Measurements from ENCODE around the gene CYP8B1. TPM values are rescaled to one million over a fixed set of nuclear protein-coding genes. Genes with fewer than 3 reads are reported as not detected.

CYP8B1 gene
- total RNA-seq, 1 donor = not detected

- no peak for TF ChIP-seq CTCF (IDR thresholded peaks at IDR 0.05; ENCODE audit: insufficient read depth, low read length)
- DNase-seq (ENCODE audit: low read depth) = no peak
Measured at GRCh38 chr3:42868841-42869240, 6.8 kb downstream of the CYP8B1 start.

GRCh38 chr3:42867138-42867537 is 8.5 kb downstream of the CYP8B1 start:
- H3K4me3 ChIP-seq (ENCODE audit: low read depth, low read length) = no peak overlapping the region
- DNase-seq (ENCODE audit: low read depth) = no peak
- TF ChIP-seq CTCF (IDR thresholded peaks at IDR 0.05; ENCODE audit: insufficient read depth, low read length) = no peak

More at GRCh38 chr3:42868841-42869240, 6.8 kb downstream of the CYP8B1 start:
- H3K4me3 ChIP-seq (ENCODE audit: low read depth, low read length) = no peak overlapping the region

- no peak for DNase-seq (ENCODE audit: low read depth)
- TF ChIP-seq CTCF (IDR thresholded peaks at IDR 0.05; ENCODE audit: insufficient read depth, low read length) = no peak
- no peak overlapping the region for H3K4me3 ChIP-seq (ENCODE audit: low read depth, low read length)
Measured at GRCh38 chr3:42865256-42865655, 10.4 kb downstream of the CYP8B1 start.

DNA sequence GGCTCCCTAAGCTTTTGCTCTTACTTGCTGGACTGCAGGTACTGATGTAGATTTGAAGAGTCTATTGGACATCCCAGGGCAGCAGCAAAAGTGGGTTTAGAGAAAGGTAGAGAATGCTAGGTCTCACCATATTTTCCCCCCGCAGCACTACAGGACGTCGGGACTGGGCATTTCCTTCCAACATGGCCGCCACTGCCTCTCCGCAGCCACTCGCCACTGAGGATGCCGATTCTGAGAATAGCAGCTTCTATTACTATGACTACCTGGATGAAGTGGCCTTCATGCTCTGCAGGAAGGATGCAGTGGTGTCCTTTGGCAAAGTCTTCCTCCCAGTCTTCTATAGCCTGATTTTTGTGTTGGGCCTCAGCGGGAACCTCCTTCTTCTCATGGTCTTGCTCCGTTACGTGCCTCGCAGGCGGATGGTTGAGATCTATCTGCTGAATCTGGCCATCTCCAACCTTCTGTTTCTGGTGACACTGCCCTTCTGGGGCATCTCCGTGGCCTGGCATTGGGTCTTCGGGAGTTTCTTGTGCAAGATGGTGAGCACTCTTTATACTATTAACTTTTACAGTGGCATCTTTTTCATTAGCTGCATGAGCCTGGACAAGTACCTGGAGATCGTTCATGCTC is 11.2 kb downstream of the CYP8B1 start:
- TF ChIP-seq CTCF (IDR thresholded peaks at IDR 0.05; ENCODE audit: insufficient read depth, low read length) = no peak
- H3K4me3 ChIP-seq (ENCODE audit: low read depth, low read length) = no peak overlapping the region
- DNase-seq (ENCODE audit: low read depth) = no peak

DNA sequence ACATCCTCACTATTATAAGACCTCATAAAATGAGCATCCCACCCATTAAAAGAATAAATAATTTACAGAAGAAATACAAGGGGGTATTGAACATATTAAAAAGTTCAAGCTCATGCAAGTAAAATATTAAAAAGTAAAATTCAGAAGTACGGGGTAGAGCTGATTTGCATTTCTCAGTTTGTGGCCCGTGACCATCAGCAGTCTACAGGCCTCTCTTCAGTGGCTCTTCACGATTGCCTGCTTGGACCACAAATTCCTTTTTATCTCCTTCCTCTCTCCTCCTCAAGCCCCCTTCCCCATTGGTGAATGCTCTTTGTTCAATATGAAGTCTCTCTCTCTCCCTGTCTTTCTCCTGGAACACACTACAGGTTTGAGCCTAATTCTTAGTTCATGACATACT is 19.1 kb downstream of the CYP8B1 start:
- no peak for DNase-seq (ENCODE audit: low read depth)
- TF ChIP-seq CTCF (IDR thresholded peaks at IDR 0.05; ENCODE audit: insufficient read depth, low read length) = no peak
- H3K4me3 ChIP-seq (ENCODE audit: low read depth, low read length) = no peak overlapping the region

DNA sequence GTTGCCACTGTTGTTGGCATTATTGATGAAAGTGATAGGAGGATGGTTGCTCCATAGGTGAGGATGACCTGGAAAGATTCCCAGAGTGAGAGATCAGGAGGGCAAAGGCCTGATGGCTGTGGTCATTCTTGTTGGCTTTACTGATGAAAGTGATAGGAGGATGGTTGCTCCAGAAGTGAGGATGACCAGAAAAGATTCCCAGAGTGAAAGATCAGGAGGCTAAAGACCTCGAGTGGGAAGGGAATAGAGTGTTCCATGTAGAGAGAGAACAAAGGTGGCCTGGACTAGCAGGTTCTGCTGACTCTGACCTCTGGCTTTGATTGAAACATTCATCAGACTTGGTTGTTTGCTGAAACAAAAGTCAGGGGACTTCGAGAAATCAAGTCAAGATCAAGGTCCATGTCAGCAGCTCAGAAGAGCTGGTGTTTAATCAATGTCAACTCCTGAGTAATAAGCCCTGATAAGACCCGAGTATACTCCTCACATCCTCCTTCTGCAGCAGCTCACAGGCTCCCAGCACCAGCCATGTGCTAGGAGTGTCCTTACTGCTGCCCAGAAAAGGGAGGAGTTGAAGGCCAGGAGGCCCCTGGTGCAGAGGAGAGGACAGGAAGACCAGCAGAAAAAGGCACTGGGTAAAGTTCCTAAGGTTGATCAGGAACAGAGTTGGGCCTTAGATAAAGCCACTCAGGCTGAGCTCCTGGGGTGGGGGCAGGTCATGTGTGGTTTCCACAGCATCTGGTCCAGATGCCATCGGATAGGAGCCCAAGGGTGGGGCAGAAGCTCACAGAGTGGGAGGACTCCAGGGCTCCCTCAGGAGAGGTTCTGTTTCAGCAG is 19.9 kb downstream of the CYP8B1 start:
- H3K4me3 ChIP-seq (ENCODE audit: low read depth, low read length) = no peak overlapping the region
- no peak for DNase-seq (ENCODE audit: low read depth)
- no peak for TF ChIP-seq CTCF (IDR thresholded peaks at IDR 0.05; ENCODE audit: insufficient read depth, low read length)
